Activated CD4-positive, alpha-beta T cell treated with anti-CD3 and anti-CD28 coated beads, Interleukin-2, amount 50 U/mL, for 1 hour (primary cell): ENCODE data around the gene CST7.

Source experiments
- DNase-seq: peaks from one replicate; pipeline ENCODE4 v3.0.0-alpha.2; 2020

Gene CST7

DNA sequence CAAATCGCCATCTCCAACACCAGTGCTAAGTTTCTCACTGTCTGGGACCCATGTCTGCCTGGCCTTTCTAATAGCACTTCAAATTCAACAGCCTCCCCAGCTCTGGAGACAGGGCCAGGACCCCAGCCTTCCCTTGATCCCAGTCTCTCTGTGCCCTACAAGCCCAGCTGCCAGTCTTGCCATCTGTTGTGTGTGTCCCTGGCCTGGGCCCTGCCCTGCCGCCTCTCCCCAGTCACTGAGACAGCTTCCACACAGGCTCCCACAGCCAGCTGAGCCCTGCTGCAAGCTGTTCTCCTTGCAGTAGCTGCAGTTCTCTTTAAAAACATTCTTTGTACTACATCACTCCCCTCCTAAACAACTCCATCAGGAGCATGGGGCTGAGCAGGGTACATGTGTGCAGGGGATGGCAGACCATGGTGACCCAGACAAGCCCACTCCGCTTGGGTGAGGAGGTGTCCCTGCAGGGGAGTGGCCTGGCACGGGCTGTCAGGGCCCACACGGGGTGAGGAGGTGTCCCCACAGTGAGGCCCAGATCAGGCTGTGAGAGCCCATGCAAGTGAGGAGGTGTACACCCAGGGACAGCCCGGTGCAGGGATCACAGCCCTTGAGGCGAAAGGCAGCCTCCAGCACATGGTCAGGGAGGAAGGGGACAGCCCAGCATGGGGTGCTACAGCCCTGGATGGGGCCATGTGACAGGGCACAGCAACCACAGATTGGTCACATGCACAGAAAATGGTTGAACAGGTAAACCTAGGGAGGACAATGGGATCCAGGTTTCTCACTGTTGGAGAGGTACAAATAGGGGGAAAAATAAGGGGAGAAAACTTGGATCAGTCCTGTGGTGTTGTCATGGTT is 16.2 kb downstream of the CST7 start:
- no peak for DNase-seq

DNA sequence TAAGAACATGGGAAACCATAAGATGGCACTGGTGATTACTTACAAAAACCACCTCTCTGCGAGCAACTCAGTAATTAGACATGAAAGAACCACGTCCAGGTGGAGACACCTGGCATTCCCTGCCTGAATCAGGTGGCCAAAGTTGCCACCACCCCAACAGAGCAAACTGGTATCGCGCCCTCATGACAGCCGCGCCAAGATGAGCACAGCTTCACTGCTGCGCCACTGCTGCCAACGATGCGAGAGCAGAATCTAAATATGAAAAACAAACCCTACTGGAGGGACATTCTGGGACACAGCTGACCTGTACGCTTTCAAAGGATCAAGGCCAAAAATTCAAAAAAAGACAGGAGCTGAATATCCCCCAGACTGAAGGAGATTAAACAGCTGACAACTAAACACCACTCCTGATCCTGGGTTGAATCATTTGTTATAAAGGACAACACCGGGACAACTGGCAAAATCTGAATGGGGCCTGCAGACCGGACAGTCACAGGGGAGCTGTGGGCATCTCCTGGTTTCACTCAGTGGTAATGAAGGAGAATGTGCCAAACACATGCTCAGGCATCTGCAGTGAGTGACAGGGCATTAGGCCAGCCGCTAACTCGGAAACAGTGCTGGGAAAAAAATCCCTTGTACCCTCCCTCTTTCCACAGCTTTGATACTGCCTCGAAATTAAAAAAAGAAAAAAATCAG is 17.4 kb downstream of the CST7 start:
- DNase-seq, result no peak

DNA sequence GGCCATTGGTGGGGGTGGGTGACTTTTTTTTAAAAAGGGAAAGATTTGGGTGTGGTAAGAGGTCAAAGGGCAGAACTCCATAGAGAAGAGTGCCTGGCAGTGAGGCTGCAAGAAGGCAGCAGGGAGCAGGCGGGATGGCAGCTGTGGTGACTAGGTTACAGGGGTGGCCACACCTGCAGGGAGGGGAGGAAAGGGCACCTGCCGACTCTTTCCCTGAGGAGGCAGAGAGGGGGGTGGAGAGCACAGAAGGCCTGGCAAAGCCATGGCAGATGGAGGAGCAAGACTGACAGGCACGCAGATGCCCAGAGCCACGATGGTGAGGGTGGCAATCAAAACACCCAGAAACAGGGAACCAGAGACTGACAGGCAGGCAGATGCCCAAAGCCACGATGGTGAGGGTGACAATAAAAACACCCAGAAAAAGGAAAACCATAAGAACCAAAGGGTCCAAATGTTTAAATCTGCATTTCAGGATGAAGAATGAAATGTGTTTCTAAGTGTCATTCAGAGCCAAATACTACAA is 19.3 kb downstream of the CST7 start:
- DNase-seq, result no peak

DNA sequence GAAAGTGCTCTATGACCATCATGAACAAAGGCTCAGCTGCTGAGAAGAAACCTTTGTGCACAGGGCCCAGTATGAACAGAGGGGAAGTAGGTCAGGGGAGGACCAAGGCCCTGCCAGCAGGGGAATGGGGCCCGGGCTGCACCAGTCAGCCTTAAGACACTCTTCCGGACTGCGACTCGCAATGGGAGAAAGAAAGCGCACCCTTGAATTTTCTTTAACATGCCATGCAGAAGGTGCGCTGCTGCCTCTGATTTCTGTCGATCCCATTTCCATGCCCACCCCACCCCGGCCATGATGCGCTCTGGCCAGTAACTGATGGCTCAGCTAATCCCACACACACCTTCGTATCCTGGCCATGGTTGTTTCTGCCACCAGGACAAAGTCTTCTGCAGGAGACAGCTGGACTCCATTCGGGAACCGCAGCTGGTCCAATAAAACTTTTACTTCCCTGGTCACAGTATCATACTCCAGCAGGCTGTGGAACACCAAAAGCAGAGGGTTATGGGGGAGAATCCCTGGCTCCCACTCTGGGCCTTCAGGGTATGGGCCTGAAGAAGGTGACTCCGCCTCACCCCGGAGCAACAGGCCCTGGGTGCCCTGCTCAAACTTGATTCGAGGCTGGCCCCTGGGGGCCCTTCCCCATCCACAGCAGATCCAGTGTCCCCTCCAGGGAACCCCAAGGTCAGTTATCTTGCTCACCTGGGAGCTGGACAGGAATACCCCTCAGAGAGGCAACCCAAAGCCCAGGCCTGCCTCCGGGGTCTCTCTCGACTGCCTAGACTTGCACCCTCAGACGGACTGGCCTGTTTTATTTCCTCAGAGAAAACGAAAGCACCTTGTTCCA is 20.3 kb downstream of the CST7 start:
- no peak for DNase-seq

DNA sequence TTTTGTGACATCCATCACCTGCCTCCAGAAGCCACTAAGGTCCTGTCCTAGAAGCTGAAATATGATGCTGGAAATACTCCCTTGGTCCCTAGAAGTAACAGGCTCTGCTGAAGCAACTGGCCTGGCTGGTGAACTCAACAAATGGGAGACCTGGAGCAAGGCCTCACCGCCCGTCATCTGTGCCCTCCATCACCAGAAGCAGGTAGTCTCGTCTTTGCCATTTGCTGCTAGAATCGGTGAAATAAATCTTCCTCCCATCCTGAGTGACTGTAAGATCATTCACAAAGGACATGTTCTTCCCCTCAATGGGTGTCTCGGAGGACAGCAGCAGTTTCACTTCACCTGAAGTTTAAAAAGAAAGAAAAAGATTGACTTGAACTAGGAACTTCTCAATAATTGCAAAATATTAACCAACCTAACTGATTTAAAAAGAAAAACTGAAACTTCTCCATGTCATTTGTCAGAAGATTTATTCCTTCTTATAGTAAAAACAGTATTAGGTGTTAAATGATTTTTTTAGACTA is 21.0 kb downstream of the CST7 start:
- no peak for DNase-seq

DNA sequence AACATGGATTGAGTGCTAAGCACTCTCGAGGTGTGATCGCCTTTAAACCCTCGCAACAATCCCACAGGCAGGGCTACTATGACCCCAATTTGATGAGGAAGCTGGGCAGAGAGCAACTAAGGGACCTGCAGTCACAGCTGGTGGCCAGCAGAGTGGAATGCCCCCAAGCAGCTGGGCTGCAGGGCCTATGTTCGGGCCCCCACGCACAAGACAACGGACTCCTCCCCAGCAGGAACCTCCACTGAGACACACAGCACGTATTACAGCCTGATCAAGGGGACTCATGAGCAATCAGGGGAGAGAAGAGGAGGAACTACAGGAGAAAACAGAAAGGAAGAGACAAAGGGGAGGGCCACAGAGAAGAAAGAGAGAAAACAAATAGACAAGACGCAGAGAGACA is 21.7 kb downstream of the CST7 start:
- DNase-seq, result no peak

DNA sequence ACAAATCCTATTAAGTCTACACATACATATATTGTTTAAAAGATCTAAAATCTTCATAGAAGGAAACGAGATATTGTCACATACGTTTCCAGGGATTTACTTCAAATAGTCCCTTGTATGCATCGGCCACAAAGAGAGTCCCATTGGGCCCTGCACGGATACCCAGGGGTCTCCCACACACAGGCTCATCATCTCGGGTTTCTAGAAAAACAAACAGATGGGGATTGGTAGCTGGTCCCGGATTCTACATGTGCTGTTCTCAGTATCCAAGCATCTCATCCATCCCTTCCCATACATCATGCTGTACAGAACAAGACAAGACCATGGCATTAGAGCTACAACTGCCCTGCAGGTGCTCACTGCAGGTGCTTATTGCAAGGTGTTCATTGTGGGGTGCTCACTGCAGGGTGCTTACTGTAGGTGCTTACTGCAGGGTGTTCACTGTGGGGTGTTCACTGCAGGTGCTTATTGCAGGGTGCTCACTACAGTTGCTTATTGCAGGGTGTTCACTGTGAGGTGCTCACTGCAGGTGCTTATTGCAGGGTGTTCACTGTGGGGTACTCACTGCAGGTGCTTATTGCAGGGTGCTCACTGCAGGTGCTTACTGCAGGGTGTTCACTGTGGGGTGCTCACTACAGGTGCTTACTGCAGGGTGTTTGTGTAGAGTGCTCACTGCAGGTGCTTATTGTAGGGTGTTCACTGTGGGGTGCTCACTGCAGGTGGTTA is 22.5 kb downstream of the CST7 start:
- DNase-seq, result no peak

DNA sequence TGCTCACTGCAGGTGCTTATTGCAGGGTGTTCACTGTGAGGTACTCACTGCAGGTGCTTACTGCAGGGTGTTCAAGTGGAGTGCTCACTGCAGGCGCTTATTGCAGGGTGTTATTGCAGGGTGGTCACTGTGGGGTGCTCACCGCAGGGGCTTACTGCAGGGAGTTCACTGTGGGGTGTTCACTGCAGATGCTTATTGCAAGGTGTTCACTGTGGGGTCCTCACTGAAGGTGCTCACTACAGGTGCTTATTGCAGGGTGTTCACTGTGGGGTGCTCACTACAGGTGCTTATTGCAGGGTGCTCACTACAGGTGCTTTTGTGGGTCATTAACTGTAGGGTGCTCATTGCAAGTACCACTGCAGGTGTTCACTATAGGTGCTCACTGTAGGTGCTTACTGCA is 23.3 kb downstream of the CST7 start:
- DNase-seq, result no peak

DNA sequence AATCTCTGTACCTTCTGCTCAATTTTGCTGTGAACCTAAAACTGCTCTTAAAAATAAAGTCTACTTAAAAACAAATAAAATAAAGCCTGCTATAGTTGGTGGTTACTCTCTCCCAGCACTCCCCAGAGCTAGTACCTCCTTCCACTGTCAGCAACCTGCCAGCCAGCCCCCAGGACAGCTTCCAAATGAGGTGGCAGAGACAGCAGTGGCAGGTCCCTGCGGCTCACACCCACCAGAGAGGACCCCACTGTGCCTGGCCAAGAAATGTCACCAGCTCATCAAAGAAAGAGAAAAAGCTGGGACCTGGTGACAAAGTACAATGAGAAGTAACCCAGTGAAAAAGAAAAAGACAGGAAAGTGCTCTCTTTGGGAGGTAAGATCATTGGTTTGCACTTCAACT is 28.3 kb downstream of the CST7 start:
- DNase-seq, result no peak

DNA sequence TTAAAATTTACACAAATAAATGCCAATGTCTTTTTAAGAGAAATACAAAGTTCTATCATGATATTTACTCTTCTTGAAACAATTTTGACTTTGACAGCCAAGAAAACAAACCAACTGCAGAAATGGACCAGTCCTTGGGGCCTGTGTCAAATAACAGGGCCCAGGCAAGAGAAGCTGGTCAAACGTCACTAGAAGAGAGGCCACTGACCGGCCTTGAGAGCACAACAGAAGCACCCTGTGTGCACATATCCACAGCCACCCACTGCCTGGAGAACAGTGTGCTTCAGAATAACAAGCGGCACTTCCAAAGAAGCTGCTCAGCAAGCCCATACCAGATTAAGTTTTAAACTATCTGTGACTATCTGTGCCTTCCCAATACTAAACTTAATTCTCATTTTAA is 28.7 kb downstream of the CST7 start:
- no peak for DNase-seq

DNA sequence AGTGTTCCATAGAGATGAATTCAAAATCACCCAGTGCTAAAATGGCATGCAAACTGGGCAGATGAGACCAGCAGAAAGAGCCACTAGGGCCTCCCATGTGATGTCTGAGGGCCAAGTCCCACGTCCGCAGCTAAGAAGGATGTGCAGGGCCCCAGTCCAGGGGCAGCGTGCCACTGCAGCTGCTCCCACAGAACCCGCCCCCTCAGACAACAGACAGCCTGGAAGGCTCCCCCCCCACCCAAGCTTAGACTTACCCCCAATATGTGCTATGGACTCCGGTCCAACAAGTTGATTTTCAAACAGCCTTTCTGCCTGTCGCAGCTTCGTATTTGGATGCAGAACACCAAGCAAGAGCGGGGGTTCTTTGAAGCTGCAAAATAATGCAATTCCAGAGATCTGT is 29.4 kb downstream of the CST7 start:
- no peak for DNase-seq

DNA sequence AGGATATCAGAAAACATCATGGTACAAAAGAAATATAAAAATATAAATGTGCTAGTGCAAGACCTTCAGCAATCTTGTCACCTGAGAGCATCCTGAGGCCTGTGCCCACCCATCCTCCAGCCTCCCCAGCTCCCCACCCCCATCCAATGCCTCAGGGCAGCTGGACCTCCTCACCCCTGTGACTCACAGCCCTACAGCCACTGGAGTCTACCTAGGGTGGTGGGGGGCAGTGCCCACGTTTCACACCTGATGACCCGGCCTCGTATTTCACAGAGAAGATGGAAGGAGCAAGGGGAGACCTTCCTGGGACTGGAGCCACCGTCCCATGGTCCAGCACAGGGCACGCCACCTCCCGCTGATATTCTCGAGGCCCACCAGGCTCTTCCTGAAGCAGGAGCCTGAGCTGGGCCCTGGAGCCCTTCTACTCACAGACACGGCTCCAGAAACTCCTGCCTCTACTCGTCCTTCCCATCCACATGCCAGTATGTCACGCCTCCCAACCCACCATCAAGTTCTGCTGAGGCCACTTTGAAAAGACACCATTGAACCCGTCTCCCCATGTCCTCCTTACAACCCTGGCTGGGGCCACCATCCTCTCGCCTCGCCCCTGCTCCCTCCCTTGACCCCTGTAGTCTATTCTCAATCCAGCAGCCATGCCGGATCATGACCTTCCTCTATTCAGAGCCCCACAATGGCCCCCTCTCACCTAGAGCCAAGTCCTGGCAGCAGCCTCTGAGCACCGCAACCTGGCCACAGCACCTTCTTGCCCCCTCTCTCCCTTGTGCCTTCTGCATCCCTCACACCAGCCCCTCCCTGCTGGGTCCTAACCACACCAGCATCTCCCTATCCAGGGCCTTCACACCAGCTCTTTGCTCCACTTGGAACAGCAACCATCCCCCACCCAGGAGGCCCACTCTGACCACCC is 30.2 kb downstream of the CST7 start:
- no peak for DNase-seq

DNA sequence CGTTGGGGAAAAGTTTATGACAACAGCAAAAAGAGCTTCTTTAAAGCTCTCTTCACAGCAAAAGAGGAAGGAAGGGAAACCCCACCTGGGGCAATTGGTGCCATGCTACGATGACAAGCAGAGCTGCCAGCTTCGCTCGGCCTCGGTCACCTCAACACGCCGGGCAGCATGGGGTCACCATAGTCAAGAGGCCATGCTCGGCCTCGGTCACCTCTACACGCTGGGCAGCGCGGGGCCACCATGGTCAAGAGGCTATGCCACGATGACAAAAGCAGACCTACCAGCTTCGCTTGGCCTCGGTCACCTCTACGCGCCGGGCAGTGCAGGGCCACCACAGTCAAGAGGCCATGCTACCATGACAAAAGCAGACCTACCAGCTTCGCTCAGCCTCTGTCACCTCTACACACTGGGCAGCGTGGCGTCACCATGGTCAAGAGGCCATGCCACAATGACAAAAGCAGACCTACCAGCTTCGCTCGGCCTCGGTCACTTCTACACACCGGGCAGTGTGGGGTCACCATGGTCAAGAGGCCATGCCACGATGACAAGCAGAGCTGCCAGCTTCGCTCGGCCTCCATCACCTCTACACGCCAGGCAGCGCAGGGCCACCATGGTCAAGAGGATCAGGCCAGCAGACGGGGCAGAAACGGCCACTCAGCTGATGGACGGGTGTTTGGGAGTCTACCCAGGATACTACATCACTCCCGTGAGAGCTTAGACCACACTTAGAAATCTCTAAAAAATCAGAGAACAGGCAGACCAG is 31.4 kb downstream of the CST7 start:
- DNase-seq, result no peak

DNA sequence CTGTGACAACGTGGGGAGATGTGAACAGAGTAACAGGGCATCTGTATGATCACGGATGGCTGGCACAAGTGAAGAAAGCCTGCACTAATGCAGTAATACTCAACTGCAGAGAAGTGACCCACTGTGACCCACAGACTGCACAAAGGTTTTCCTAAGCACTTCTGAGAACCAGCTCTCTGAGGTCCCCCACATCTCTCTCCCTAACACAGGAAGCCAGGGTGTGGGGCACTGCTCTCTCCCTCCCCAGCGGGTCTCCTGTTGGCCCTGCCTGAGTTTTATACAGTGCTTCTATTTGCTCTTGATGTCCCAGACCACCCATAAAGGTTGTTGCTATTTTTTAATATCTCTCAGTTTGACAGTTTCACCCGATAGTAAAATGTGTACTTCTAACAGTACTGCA is 32.2 kb downstream of the CST7 start:
- no peak for DNase-seq

DNA sequence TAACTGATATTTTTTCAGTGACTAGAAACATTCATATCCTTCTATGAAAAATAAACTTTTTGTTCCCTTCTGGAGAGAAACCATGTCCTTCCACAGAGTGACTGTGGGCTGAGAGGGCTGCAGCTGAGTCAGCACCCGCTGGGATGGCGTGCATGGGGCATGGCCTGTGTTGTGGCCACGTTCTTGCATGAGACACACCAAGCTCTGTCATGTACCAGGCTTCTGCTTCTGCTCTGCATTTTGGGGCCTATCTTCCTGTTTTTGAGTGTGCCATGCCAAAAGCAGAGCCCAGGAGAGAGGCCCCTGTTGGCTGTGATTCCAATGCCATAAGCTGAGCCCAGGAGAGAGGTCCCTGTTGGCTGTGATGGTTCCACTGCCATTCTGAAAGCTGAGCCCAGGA is 32.7 kb downstream of the CST7 start:
- no peak for DNase-seq

DNA sequence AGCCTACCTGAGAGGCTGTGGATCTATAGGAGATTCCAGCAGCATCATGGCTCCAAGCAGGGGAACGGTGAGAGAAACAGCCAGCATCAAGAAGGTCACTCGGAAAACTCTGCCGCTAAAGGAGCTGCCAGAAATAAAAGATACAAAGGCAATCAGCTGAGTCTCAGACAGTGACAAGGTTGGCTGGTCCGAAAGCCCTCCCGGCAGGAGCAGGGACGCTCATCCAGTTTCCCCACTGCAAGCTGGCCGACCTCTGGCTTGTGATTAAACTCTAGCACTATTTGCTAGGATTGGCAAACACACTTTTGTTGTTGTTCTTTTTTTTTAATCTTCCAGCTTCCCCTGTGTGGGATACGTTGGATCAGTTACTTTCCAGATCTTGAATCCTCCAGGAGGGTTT is 34.8 kb downstream of the CST7 start:
- DNase-seq, result no peak

DNA sequence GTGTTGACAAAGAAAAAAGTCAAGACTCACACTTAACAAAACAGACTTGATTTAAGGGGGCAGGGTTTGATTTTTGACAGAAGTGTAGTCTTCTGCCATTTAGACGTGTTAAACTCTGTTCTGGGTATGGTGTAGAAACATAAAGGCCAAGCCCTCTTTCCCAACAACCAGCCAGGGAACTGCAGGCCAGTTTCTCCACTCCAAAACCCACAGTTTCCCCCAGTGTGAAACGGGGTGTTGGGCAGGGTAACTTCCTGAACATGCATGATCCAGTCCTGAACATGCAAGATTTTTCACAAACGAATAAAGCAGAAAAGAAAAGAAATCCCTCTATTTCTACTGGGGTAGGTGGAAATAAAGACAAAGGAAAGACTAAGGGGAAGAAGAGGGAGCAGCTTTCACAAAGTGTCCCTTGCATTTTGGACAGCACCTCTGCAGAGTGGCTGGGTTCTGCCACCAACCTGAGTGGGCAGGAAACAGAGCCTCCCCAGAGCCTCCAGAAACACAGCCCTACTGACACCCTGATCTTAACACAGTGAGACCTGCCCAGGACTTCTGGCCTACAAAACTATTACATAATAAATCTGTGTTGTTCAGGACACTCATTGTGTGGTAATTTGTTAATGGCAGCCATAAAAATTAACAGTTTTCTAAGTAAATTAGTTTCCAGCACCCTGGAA is 36.0 kb downstream of the CST7 start:
- no peak for DNase-seq

DNA sequence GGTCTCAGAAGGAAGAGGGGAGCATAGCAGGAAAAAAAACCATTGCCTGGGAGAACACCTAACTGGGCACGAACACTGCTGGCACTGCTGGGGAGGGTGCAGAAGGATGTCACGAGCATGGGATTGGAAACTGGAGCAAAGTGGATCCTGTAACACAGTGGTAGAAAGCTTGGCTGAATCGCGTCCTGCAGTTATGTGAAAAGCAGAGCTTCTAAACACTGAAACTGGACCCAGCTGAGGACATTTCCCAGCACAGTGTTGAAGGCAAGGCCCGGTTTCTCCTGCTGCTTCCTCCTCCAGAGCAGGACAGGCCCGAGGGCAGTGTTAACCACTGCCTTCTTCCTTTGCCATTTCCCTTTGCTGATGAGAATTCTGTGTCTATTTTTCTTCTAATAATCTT is 36.7 kb downstream of the CST7 start:
- DNase-seq, result no peak

DNA sequence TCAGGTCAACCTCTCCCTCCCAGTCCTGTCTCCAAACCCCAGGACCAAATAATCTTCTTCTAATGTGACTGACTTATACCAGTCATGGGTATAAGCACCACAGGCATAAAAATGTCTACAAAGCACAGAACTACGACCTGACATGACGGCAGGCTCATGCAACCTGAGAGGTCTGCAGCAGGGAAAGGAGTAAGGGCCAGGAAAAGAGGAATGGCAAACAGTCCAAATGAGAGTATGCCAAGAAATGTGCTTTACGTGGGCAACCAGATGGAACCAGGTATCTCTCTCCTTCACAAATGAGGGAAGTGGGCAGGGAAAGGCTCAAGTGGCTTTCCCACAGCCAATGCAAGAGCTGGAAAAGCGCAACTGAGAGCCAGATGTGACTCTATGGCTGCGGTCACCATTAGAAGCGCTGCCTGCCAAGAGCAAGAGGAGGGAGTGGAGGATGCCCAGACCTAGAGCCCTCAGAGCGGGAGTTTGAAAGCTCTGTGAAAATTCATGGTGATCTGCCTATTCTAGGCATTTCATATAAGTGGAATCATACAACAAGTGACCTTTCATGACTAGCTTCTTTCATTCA is 37.5 kb downstream of the CST7 start:
- DNase-seq, result no peak

DNA sequence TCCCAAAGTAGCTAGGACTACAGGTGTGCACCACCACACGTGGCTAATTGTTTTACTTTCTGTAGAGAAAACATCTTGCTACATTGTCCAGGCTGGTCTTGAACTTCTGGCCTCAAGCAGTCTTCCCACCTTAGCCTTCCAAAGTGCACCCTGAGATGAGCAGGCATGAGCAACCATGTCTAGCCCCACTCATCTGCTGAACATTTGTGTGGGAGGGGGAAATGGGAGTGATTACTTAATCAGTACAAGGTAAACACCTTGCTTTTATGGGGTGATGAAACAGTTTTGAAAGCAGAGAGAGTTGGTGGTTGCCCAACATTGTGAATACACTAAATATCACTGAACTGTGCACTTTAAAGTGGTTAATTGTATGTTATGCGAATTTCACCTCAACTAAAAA is 38.2 kb downstream of the CST7 start:
- DNase-seq, result no peak
